Measurements from ENCODE around the gene GNG11. TPM values are rescaled to one million over a fixed set of nuclear protein-coding genes. Genes with fewer than 3 reads are reported as not detected.

Gene GNG11
- total and polyA plus RNA-seq, 11 donors: 10.5 to 37.7 (median 19.0) TPM

DNA sequence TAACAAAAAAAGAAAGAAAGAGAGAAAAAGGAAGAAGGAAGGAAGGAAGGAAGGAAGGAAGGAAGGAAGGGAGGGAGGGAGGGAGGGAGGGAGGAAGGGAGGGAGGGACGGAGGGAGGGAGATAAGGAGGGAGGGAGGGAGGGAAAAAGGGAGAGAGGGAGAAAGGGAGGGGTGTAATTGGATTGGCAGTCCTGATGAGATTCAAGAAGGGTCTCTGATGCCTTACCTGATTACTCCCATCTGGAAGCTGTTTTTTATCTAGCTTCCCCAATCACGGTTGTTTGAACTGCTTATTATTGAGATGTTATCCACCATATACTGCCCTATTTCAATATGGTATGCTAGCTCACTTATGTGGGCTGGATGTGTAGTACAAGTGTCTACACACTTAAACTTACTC is 27.3 kb downstream of the GNG11 start:
- Histone ChIP-seq H3K27me3 (no peaks in the 10 kb centered on the region), H3K9me3 (no peaks in the 10 kb centered on the region), H3K36me3 (no peaks in the 10 kb centered on the region), H3K4me1 (peaks cover 0 to 30% (median 23%) of the 10 kb centered on the region in 12 donors), H3K4me3 (no peak overlapping the region), H3K27ac (peak overlapping the region in 3 of 12 donors; percentile 21 to 30 (median 22))
- WGBS, 4 donors: 58 to 63% (median 61%) methylated on average over 2 of the region's 2 CpGs
- ATAC-seq (no peak), DNase-seq (no peak)
- TF ChIP-seq, protein P1, sequence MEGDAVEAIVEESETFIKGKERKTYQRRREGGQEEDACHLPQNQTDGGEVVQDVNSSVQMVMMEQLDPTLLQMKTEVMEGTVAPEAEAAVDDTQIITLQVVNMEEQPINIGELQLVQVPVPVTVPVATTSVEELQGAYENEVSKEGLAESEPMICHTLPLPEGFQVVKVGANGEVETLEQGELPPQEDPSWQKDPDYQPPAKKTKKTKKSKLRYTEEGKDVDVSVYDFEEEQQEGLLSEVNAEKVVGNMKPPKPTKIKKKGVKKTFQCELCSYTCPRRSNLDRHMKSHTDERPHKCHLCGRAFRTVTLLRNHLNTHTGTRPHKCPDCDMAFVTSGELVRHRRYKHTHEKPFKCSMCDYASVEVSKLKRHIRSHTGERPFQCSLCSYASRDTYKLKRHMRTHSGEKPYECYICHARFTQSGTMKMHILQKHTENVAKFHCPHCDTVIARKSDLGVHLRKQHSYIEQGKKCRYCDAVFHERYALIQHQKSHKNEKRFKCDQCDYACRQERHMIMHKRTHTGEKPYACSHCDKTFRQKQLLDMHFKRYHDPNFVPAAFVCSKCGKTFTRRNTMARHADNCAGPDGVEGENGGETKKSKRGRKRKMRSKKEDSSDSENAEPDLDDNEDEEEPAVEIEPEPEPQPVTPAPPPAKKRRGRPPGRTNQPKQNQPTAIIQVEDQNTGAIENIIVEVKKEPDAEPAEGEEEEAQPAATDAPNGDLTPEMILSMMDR (IDR thresholded peaks at IDR 0.05): no peak
- TF ChIP-seq POLR2A (IDR thresholded peaks at IDR 0.05): no peak
- intact Hi-C loops (cut with DNase I): no loop called here

DNA sequence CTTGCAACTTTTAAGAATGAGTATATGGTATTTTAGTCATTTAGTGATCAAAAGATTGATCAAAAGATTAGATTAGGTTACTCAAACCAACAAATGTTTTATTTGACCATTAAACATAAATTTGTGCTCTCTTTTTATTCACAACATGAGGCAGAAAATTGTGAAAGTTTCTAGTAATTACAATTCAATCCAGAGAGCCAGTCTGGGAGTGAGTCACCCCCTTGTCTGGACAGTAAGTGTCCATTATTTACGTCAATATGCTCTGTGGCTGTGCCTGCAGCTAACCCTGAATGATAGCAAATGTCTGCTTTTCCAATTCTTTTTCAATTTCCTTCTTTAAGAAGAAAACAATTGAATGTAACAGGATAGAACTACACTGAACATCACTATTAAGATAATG is 27.9 kb downstream of the GNG11 start:
- TF ChIP-seq POLR2A (IDR thresholded peaks at IDR 0.05): no peak
- TF ChIP-seq, protein P1 (IDR thresholded peaks at IDR 0.05): no peak
- WGBS, 4 donors: 54 to 74% (median 72%) methylated on average over 1 of the region's 1 CpG
- ATAC-seq (peak in 1 of 4 donors; percentile 80), DNase-seq (no peak)
- intact Hi-C loops (cut with DNase I): no loop called here
- peaks cover 0 to 26% (median 17%) of the 10 kb centered on the region in 12 donors for H3K4me1 ChIP-seq
- no peak overlapping the region for H3K4me3 ChIP-seq
- H3K9me3 ChIP-seq: no peaks in the 10 kb centered on the region
- H3K27me3 ChIP-seq: no peaks in the 10 kb centered on the region
- peak overlapping the region in 4 of 12 donors; percentile 17 to 30 (median 22) for H3K27ac ChIP-seq
- H3K36me3 ChIP-seq: no peaks in the 10 kb centered on the region

DNA sequence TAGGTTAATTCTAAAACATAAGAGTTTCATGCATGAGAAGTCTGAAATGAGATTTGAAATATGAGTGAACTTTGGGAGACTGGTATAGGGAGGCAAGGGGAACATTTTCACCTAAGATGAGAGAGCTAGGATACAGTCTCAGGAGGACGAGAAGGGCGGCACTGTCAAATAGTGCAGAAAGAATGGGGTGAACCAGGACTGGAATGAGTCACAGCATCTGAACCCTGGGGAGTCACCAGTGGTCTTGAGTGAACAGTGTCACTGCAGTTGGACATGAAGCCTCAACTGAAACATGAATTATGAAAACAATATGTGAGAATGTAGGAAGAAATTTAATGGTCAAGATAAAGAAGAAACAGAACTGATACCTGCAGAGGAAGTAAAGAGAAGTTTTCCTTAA is 33.8 kb downstream of the GNG11 start:
- intact Hi-C loops (cut with DNase I): no loop called here
- H3K27ac ChIP-seq: no peak overlapping the region
- ATAC-seq: no peak

DNA sequence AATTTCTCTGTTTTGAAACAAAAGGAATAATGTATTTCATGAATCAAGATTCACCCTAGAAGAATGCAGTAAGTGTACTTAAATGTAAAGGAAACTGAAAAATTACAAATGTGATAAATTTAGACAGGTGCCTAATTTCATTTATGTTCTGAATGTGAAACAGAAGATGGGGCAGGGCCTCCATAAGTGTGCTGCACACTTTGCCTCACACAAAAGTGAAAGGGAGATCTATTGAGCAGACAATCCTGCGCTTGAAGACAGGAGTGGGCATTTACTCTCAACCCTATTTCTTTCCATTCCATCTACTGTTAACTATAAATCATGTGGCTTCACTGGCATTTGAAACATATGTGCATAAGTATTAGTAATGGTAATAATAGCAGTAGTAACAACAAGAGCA is 36.2 kb downstream of the GNG11 start:
- TF ChIP-seq, protein P1 (IDR thresholded peaks at IDR 0.05): no peak
- TF ChIP-seq POLR2A (IDR thresholded peaks at IDR 0.05): no peak
- Histone ChIP-seq H3K4me1 (no peaks in the 10 kb centered on the region), H3K36me3 (no peaks in the 10 kb centered on the region), H3K4me3 (no peak overlapping the region), H3K27me3 (no peaks in the 10 kb centered on the region), H3K9me3 (no peaks in the 10 kb centered on the region), H3K27ac (no peak overlapping the region)
- intact Hi-C loops (cut with DNase I): no loop called here
- 92 to 100% (median 96%) methylated on average over 1 of the region's 1 CpG for WGBS, 4 donors
- ATAC-seq (no peak), DNase-seq (no peak)

More for the DNA sequence above, 33.8 kb downstream of the GNG11 start:
- Histone ChIP-seq H3K9me3 (no peaks in the 10 kb centered on the region), H3K4me3 (no peak overlapping the region), H3K36me3 (no peaks in the 10 kb centered on the region), H3K27me3 (no peaks in the 10 kb centered on the region), H3K4me1 (no peaks in the 10 kb centered on the region)
- TF ChIP-seq POLR2A (IDR thresholded peaks at IDR 0.05): no peak
- TF ChIP-seq, protein P1 (IDR thresholded peaks at IDR 0.05): no peak
- no peak for DNase-seq
- 84 to 95% (median 90%) methylated on average over 2 of the region's 2 CpGs for WGBS, 4 donors
